ENCODE measurements around the gene ELP4. TPM values are rescaled to one million over a fixed set of nuclear protein-coding genes. Genes with fewer than 3 reads are reported as not detected.

Gene ELP4
- total RNA-seq, 1 experiment from 2014 or later = 21.4 TPM

- no TSS peak for BruUV-seq (replicated peaks)
- H3K9me3 ChIP-seq (ENCODE audit: control insufficient read depth in 1 of 2, insufficient read depth in 1 of 2, low read depth in 1 of 2, low read length in 2 of 2) = no peaks in the 10 kb centered on the region
- TF ChIP-seq, protein P1, sequence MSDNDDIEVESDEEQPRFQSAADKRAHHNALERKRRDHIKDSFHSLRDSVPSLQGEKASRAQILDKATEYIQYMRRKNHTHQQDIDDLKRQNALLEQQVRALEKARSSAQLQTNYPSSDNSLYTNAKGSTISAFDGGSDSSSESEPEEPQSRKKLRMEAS (IDR thresholded peaks at IDR 0.05) = no peak
- TF ChIP-seq EZH2 (IDR thresholded peaks at IDR 0.05) = no peak
- TF ChIP-seq RAD21 (IDR thresholded peaks at IDR 0.05; ENCODE audit: low read depth) = no peak
- TF ChIP-seq POLR2A (IDR thresholded peaks at IDR 0.05; ENCODE audit: borderline replicate concordance, extremely low read depth, insufficient read depth, insufficient read length) = no peak
- TF ChIP-seq FOSL1 (IDR thresholded peaks at IDR 0.05; ENCODE audit: low read depth) = no peak
- no peak for TF ChIP-seq CTCF (IDR thresholded peaks at IDR 0.05 in 2 of 3, conservative IDR thresholded peaks at IDR 0.05 in 1 of 3; ENCODE audit: borderline replicate concordance in 1 of 3, insufficient read depth in 1 of 3, low read depth in 2 of 3, low read length in 2 of 3)
- TF ChIP-seq ZNF274 (IDR thresholded peaks at IDR 0.05; ENCODE audit: low read depth, low read length) = no peak
- TF ChIP-seq ATF3 (IDR thresholded peaks at IDR 0.05) = no peak
- TF ChIP-seq EZH2phosphoT487 (IDR thresholded peaks at IDR 0.05; ENCODE audit: borderline replicate concordance) = no peak
- TF ChIP-seq ELF1 (IDR thresholded peaks at IDR 0.05; ENCODE audit: borderline replicate concordance, low read depth) = no peak
- TF ChIP-seq SIN3A (IDR thresholded peaks at IDR 0.05; ENCODE audit: low read depth) = no peak
- no peak for TF ChIP-seq POLR2AphosphoS5 (IDR thresholded peaks at IDR 0.05; ENCODE audit: low read depth, low read length)
- TF ChIP-seq EGR1 (IDR thresholded peaks at IDR 0.05; ENCODE audit: low read depth) = no peak
- TF ChIP-seq REST (IDR thresholded peaks at IDR 0.05; ENCODE audit: low read depth) = no peak
- TF ChIP-seq JUND (IDR thresholded peaks at IDR 0.05) = no peak
- no peak for TF ChIP-seq SP1 (IDR thresholded peaks at IDR 0.05; ENCODE audit: low read depth)
- no peak for TF ChIP-seq CBX3 (IDR thresholded peaks at IDR 0.05; ENCODE audit: low read depth)
- TF ChIP-seq SRF (IDR thresholded peaks at IDR 0.05; ENCODE audit: low read depth) = no peak
- no peak overlapping the region for H3K4me3 ChIP-seq (replicated peaks in 1 of 2; ENCODE audit: low read depth in 1 of 2, low read length in 2 of 2)
- ATAC-seq (no peak), DNase-seq (ENCODE audit: low read depth, low spot score) (no peak)
- H3K4me2 ChIP-seq (ENCODE audit: low read length) = no peak overlapping the region
- H3K27ac ChIP-seq (ENCODE audit: low read depth, low read length) = no peak overlapping the region
- H4K20me1 ChIP-seq (ENCODE audit: insufficient read depth) = no peaks in the 10 kb centered on the region
- ChIA-PET CTCF (no interaction called here), POLR2A (no interaction called here), RAD21 (ENCODE audit: low non-redundant PET in 1 of 2, low total read pairs in 2 of 2, uncharacterized antibody in 2 of 2, unreplicated experiment in 2 of 2) (no interaction called here)
- H3K4me1 ChIP-seq (ENCODE audit: control insufficient read depth in 1 of 2, insufficient read depth in 2 of 2, low read length in 2 of 2) = no peaks in the 10 kb centered on the region
- no peaks in the 10 kb centered on the region for H3K9me2 ChIP-seq (ENCODE audit: insufficient read depth)
- no peak overlapping the region for H2AFZ ChIP-seq (ENCODE audit: low read depth, low read length, poor library complexity, severe bottlenecking)
- no peaks in the 10 kb centered on the region for H3K27me3 ChIP-seq (ENCODE audit: insufficient read depth, low read length)
- no peaks in the 10 kb centered on the region; a peak in 1 of 4 replicates for H3K36me3 ChIP-seq (ENCODE audit: control insufficient read depth in 1 of 2, insufficient read depth in 2 of 2, low read length in 2 of 2)
- H3K79me2 ChIP-seq (ENCODE audit: insufficient read depth, low read length) = no peaks in the 10 kb centered on the region
- no peak overlapping the region for H3K9ac ChIP-seq (ENCODE audit: low read length)
- intact Hi-C loops (cut with micrococcal nuclease) = no loop called here
Measured at GRCh38 chr11:31798057-31798553, 288.5 kb downstream of the ELP4 start.

Data from HCT116 (cell line).